Ovary (tissue), 9 donors: Measurements from ENCODE around the gene PRMT2. TPM values are rescaled to one million over a fixed set of nuclear protein-coding genes. Genes with fewer than 3 reads are reported as not detected.
A peak's percentile ranks its signal among the peaks of the same experiment; 100 is the strongest.

Experiments
- DNase-seq, 5 donors: peaks; one replicate each; pipeline ENCODE4 v3.0.0-alpha.2; 2019 to 2020
- H3K27ac ChIP-seq, 2 donors: fragments of 200-600 bp; one replicate each; pipeline versions ENCODE4 v1.5.1 to v1.8.0; 2019 to 2022
- H3K27me3 ChIP-seq: fragments of 200-600 bp; one replicate; pipeline ENCODE4 v1.8.0; 2022
- H3K36me3 ChIP-seq: fragments of 200-600 bp; sonication (generic); one replicate; pipeline ENCODE4 v1.5.1; 2019
- H3K4me1 ChIP-seq: one replicate; pipeline ENCODE4 v1.8.1; 2013; ENCODE audit warnings: mild to moderate bottlenecking, moderate library complexity; ENCODE audit not compliant: insufficient read depth
- H3K4me3 ChIP-seq: fragments of 200-600 bp; sonication (generic); one replicate; pipeline ENCODE4 v1.5.1; 2017
- H3K9me3 ChIP-seq, 2 donors: fragments of 200-600 bp in 1 of 2; sonication (generic) in 1 of 2; one replicate each; pipeline versions ENCODE4 v1.5.1 to v1.8.1; 2013 to 2019; ENCODE audit warnings: mild to moderate bottlenecking in 1 of 2, moderate library complexity in 1 of 2
- EP300 ChIP-seq: sonication (generic); formaldehyde crosslinking; IDR thresholded peaks from one replicate; pipeline ENCODE4 v1.6.1; 2017; ENCODE audit warnings: antibody characterized with exemption
- POLR2A ChIP-seq: fragments of 450-650 bp; IDR thresholded peaks from one replicate; pipeline ENCODE4 v1.6.1; 2017; ENCODE audit warnings: antibody characterized with exemption, mild to moderate bottlenecking, moderate library complexity
- WGBS, 3 donors: extraction: QIAGEN DNeasy Blood & Tissue Kit in 1 of 3; methylation state at CpG; one replicate each; pipeline versions ENCODE4 v1.1.5 to v1.1.7; 2013 to 2017; 5-methylcytosine and 5-hydroxymethylcytosine counted together
- intact Hi-C, 4 donors: fragments of 100-400 bp; cut with DNase I; formaldehyde crosslinking; loops; one replicate each; pipeline versions ENCODE4 v1.11.0 to v1.15.1; 2022 to 2023
- polyA plus RNA-seq, 2 donors: library from polyadenylated mRNA; stranded (reverse); fragments of 200-250 nt in 1 of 2; fragments of 350-450 nt in 1 of 2; fragmentation: Illumina TruSeq in 1 of 2; extraction: RNeasy Lipid Tissue Mini Kit (QIAGEN cat#74804) in 1 of 2; gene quantifications; one replicate each; pipeline ENCODE4 v1.2.3, GENCODE V29; 2013 to 2014
- total RNA-seq, 7 donors: library from RNA; depleted of rRNA in 2 of 7; stranded (reverse); fragments of >200 nt in 2 of 7; fragmentation: NEBNext Ultra II Directional in 3 of 7; extraction: Animal tissue kit (Norgen Biotek cat#: 25700) in 3 of 7; gene quantifications; one replicate each; pipeline versions ENCODE4 v1.1.0 to v1.2.4, GENCODE V29; 2016 to 2023
- TF ChIP-seq, protein P1 (sequence below), 3 donors: fragments of 450-650 bp in 2 of 3; fragments of 200-600 bp in 1 of 3; IDR thresholded peaks; one replicate each; pipeline versions ENCODE4 v1.5.1 to v1.8.0; 2016 to 2022; ENCODE audit warnings: antibody characterized with exemption in 3 of 3, mild to moderate bottlenecking in 1 of 3
- donor health status: DM: no; HTN: no; CAD: no; lungs with moderate emphysema.
- donor health status: DM: no; HTN: no; CAD: no.
- donor health status: Bipolar disorder and iron deficiency.
- donor health status: DM: yes; HTN: yes; CAD: no.
- donor health status: DM: no; HTN: no; CAD: no.
- donor health status: DM: yes; HTN: yes; CAD: no.

PRMT2 gene
- total and polyA plus RNA-seq, 9 donors = 62.6 to 125 (median 98.1) TPM

DNA sequence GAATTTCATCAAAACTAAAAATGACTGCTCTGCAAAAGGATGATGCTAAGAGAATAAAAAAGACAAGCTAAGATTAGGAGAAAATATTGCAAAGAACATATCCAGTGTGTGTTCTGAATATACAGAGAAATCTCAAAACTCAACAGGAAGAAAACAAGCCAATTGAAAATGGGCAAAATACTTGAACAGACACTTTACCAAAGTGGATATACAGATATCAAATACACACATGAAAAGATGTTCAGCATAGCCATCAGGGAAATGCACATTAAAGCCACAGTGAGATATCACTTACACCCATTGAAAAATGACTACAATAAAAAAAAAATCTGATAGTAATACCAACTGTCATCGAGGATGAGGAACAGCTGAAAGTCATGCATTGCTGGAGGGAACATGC lies 21.3 kb downstream of the PRMT2 start:
- Histone ChIP-seq H3K4me3 (no peak overlapping the region), H3K4me1 (no peaks in the 10 kb centered on the region), H3K27ac (no peak overlapping the region), H3K27me3 (no peaks in the 10 kb centered on the region), H3K36me3 (no peaks in the 10 kb centered on the region), H3K9me3 (no peaks in the 10 kb centered on the region)
- 95 to 100% (median 95%) methylated on average over 1 of the region's 1 CpG for WGBS, 3 donors
- intact Hi-C loops = no loop called here
- no peak for DNase-seq
- TF ChIP-seq, protein P1, sequence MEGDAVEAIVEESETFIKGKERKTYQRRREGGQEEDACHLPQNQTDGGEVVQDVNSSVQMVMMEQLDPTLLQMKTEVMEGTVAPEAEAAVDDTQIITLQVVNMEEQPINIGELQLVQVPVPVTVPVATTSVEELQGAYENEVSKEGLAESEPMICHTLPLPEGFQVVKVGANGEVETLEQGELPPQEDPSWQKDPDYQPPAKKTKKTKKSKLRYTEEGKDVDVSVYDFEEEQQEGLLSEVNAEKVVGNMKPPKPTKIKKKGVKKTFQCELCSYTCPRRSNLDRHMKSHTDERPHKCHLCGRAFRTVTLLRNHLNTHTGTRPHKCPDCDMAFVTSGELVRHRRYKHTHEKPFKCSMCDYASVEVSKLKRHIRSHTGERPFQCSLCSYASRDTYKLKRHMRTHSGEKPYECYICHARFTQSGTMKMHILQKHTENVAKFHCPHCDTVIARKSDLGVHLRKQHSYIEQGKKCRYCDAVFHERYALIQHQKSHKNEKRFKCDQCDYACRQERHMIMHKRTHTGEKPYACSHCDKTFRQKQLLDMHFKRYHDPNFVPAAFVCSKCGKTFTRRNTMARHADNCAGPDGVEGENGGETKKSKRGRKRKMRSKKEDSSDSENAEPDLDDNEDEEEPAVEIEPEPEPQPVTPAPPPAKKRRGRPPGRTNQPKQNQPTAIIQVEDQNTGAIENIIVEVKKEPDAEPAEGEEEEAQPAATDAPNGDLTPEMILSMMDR (IDR thresholded peaks at IDR 0.05) = no peak
- TF ChIP-seq POLR2A (no peak), EP300 (no peak)

DNA sequence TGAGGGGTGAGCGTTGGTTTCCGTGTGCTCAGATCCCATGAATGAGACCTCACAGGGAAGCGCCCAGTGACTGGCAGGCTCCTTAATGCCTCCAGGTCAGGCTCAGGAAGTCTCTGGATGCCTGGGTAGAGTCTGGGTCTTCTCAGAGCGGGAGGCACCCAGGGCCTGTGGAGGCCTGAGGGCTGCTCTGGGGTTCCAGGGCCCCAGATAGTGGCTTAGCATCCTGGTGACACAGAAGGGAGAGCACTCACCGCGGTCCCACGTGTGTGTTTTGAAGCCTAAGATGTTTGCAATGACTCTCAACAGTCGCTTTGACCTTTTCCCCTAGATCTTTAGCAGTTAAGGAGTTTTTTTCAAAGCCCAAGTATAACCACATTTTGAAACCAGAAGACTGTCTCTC lies 25.0 kb downstream of the PRMT2 start:
- no peak for TF ChIP-seq EP300
- TF ChIP-seq POLR2A = no peak
- TF ChIP-seq, protein P1 (IDR thresholded peaks at IDR 0.05) = no peak

DNA sequence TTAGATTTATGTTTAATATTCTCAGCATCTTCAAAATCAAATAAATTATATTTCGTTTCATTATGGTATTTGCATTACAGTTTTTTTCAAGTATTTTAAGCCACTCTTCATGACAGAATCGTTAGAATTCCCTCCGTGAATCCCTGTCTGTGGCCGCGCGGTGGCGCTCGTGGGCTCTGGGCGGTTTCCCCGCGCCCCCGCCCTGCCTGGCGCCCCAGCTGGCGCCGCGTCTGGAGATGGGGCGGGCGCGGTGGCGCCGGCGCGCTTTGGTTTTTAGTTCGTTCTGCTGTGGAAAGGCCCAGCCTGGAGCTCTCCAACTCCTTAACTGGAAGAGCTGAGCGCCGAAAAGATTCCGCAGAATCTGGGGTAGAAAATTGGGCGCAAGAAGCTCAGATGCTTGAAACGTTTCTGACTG lies 25.7 kb downstream of the PRMT2 start:
- peak; percentile 63 to 86 (median 74) for DNase-seq
- 12 to 16% (median 15%) methylated on average over 29 of the region's 29 CpGs for WGBS, 3 donors
- Histone ChIP-seq H3K4me1 (no peaks in the 10 kb centered on the region), H3K4me3 (peak overlapping the region; percentile 14), H3K9me3 (no peaks in the 10 kb centered on the region), H3K27ac (no peak overlapping the region), H3K36me3 (no peaks in the 10 kb centered on the region), H3K27me3 (no peaks in the 10 kb centered on the region)
- intact Hi-C loops = no loop called here
- no peak for TF ChIP-seq EP300
- TF ChIP-seq POLR2A = no peak
- TF ChIP-seq, protein P1 (IDR thresholded peaks at IDR 0.05) = peak; percentile 62 to 75 (median 71)

More for the DNA sequence above, 25.0 kb downstream of the PRMT2 start:
- intact Hi-C loops = no loop called here
- Histone ChIP-seq H3K4me3 (no peak overlapping the region), H3K27ac (no peak overlapping the region), H3K4me1 (no peaks in the 10 kb centered on the region), H3K36me3 (no peaks in the 10 kb centered on the region), H3K27me3 (no peaks in the 10 kb centered on the region), H3K9me3 (no peaks in the 10 kb centered on the region)
- no peak for DNase-seq
- 92% methylated on average over 8 of the region's 8 CpGs for WGBS, 3 donors

DNA sequence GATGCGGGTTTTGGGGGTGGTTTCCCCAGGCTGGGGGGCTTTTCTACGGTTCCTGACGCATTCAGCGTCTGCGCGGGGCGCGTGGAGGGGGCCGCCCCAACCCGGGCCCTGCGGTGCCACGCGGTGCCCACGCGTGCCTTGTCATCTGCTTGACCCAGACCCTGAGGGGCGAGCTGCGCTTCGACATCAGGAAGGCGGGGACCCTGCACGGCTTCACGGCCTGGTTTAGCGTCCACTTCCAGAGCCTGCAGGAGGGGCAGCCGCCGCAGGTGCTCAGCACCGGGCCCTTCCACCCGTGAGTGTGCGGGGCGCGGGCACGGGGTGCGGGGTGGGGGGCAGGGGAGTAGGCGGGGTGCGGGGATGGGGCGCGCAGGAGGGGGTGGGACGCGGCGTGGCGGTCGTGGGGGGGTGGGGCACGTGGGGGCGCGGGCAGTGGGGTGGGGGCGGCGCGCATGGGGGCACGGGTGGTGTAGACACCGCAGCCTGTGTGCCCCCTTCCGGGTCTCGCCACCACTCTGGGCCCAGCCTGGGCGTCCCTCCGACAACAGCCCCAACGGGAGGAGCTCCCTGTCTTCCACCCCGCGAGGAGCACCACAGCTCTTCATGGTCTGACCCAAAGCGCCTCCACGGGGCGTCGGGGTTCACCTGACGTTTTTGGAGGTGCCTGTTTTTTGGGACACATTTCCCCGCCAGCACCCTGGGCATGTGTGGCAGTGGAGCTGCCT lies 26.3 kb downstream of the PRMT2 start:
- Histone ChIP-seq H3K36me3 (no peaks in the 10 kb centered on the region), H3K27me3 (no peaks in the 10 kb centered on the region), H3K4me3 (peak overlapping the region; percentile 14), H3K27ac (no peak overlapping the region), H3K9me3 (no peaks in the 10 kb centered on the region), H3K4me1 (no peaks in the 10 kb centered on the region)
- intact Hi-C loops = no loop called here
- peak in 1 of 5 donors; percentile 49 for DNase-seq
- WGBS, 3 donors = 45 to 60% (median 51%) methylated on average over 42 to 61 of the region's 61 CpGs
- TF ChIP-seq, protein P1 (IDR thresholded peaks at IDR 0.05) = no peak
- no peak for TF ChIP-seq POLR2A
- no peak for TF ChIP-seq EP300
